ENCODE data around the gene KCNIP1. TPM values are rescaled to one million over a fixed set of nuclear protein-coding genes. Genes with fewer than 3 reads are reported as not detected.

KCNIP1 gene
- polyA plus RNA-seq, 3 donors, result not detected

- peaks cover 0 to 4% of the 10 kb centered on the region in 2 donors for H3K9me3 ChIP-seq (replicated peaks in 1 of 2; ENCODE audit: control insufficient read depth in 1 of 2, insufficient read depth in 1 of 2, low read length in 2 of 2)
- no peak overlapping the region for H3K27ac ChIP-seq (ENCODE audit: low read depth in 1 of 2, low read length in 2 of 2)
- Mint-ChIP-seq H3K27me3 (ENCODE audit: low read depth in 3 of 3) (peaks cover 0 to 5% (median 0%) of the 10 kb centered on the region in 3 donors), H3K4me3 (no peak overlapping the region), H3K36me3 (peaks cover 0 to 2% of the 10 kb centered on the region in 2 donors), H3K4me1 (peaks cover 35% of the 10 kb centered on the region), H3K27ac (no peak overlapping the region), H3K9me3 (peaks cover 0 to 9% (median 2%) of the 10 kb centered on the region in 7 donors)
- no peak overlapping the region for H3K9ac ChIP-seq (ENCODE audit: insufficient read depth, low read length, poor library complexity, severe bottlenecking)
- TF ChIP-seq CTCF (IDR thresholded peaks at IDR 0.05), result no peak
- H3K4me3 ChIP-seq (replicated peaks in 1 of 3; ENCODE audit: low read depth in 2 of 3, low read length in 3 of 3), result no peak overlapping the region
- no peak overlapping the region for H3K4me2 ChIP-seq (replicated peaks; ENCODE audit: extremely low read depth, low read length, poor library complexity, severe bottlenecking)
- intact Hi-C loops (cut with micrococcal nuclease), result no loop called here
- H3K27me3 ChIP-seq (ENCODE audit: control insufficient read depth in 2 of 2, insufficient read depth in 2 of 2, low read length in 2 of 2), result no peaks in the 10 kb centered on the region
- peaks cover 21 to 23% of the 10 kb centered on the region in 2 donors for H3K4me1 ChIP-seq (ENCODE audit: control insufficient read depth in 1 of 2, insufficient read depth in 2 of 2, low read length in 2 of 2)
- H3K79me2 ChIP-seq (ENCODE audit: insufficient read depth, low read length), result no peaks in the 10 kb centered on the region
- 100% methylated on average over 1 of the region's 1 CpG for WGBS (ENCODE audit: insufficient coverage)
- H2AFZ ChIP-seq (ENCODE audit: insufficient read depth, low read depth, low read length, poor library complexity, severe bottlenecking), result no peak overlapping the region
- no peak for DNase-seq
- H4K20me1 ChIP-seq (ENCODE audit: insufficient read depth, low read length), result no peaks in the 10 kb centered on the region
- H3K36me3 ChIP-seq (replicated peaks in 1 of 2; ENCODE audit: control insufficient read depth in 1 of 2, insufficient read depth in 2 of 2, low read length in 2 of 2), result no peaks in the 10 kb centered on the region
These were observed 25.9 kb upstream of the KCNIP1 start for GRCh38 chr5:170477906-170478305.

- H2AFZ ChIP-seq (ENCODE audit: insufficient read depth, low read depth, low read length, poor library complexity, severe bottlenecking), result no peak overlapping the region
- Mint-ChIP-seq H3K4me3 (no peak overlapping the region), H3K27ac (no peak overlapping the region), H3K4me1 (peaks cover 35% of the 10 kb centered on the region), H3K9me3 (peaks cover 0 to 9% (median 2%) of the 10 kb centered on the region in 7 donors), H3K27me3 (ENCODE audit: low read depth in 3 of 3) (peaks cover 0 to 5% (median 0%) of the 10 kb centered on the region in 3 donors), H3K36me3 (peaks cover 0 to 2% of the 10 kb centered on the region in 2 donors)
- H3K36me3 ChIP-seq (replicated peaks in 1 of 2; ENCODE audit: control insufficient read depth in 1 of 2, insufficient read depth in 2 of 2, low read length in 2 of 2), result no peaks in the 10 kb centered on the region
- no peak overlapping the region for H3K9ac ChIP-seq (ENCODE audit: insufficient read depth, low read length, poor library complexity, severe bottlenecking)
- no peaks in the 10 kb centered on the region for H3K79me2 ChIP-seq (ENCODE audit: insufficient read depth, low read length)
- H3K4me1 ChIP-seq (ENCODE audit: control insufficient read depth in 1 of 2, insufficient read depth in 2 of 2, low read length in 2 of 2), result peaks cover 21 to 23% of the 10 kb centered on the region in 2 donors
- H3K4me3 ChIP-seq (replicated peaks in 1 of 3; ENCODE audit: low read depth in 2 of 3, low read length in 3 of 3), result no peak overlapping the region
- DNase-seq, result no peak
- intact Hi-C loops (cut with micrococcal nuclease), result no loop called here
- no peak overlapping the region for H3K4me2 ChIP-seq (replicated peaks; ENCODE audit: extremely low read depth, low read length, poor library complexity, severe bottlenecking)
- H3K9me3 ChIP-seq (replicated peaks in 1 of 2; ENCODE audit: control insufficient read depth in 1 of 2, insufficient read depth in 1 of 2, low read length in 2 of 2), result peaks cover 0 to 4% of the 10 kb centered on the region in 2 donors
- H3K27me3 ChIP-seq (ENCODE audit: control insufficient read depth in 2 of 2, insufficient read depth in 2 of 2, low read length in 2 of 2), result no peaks in the 10 kb centered on the region
- no peak for TF ChIP-seq CTCF (IDR thresholded peaks at IDR 0.05)
- no peaks in the 10 kb centered on the region for H4K20me1 ChIP-seq (ENCODE audit: insufficient read depth, low read length)
- 100% methylated on average over 2 of the region's 6 CpGs for WGBS (ENCODE audit: insufficient coverage)
- H3K27ac ChIP-seq (ENCODE audit: low read depth in 1 of 2, low read length in 2 of 2), result no peak overlapping the region
These were observed 25.5 kb upstream of the KCNIP1 start for GRCh38 chr5:170478306-170478705.
